Mesendoderm (in vitro differentiated cells): ENCODE measurements around the gene IFI35.
"Not testable (repeated sequence)": the region's sequence is repeated elsewhere in the genome, so short reads cannot be mapped to it uniquely, and the experiment has no call there.

Experiments used
- DNase-seq: peaks from one replicate; pipeline ENCODE4 v3.0.0; 2013
- H2AK5ac ChIP-seq: 2 replicates; pipeline ENCODE4 v1.6.1; 2013; ENCODE audit warnings: low read length, inconsistent platforms
- H2BK120ac ChIP-seq: 2 replicates; pipeline ENCODE4 v1.6.1; 2013; ENCODE audit warnings: low read depth, mild to moderate bottlenecking, low read length, moderate library complexity, mixed read lengths
- H2BK15ac ChIP-seq: replicated peaks from 2 replicates; pipeline ENCODE4 v1.6.1; 2013; ENCODE audit warnings: low read depth, mild to moderate bottlenecking, moderate library complexity
- H2BK5ac ChIP-seq: 2 replicates; pipeline ENCODE4 v1.6.1; 2013; ENCODE audit warnings: low read length, inconsistent platforms
- H3K18ac ChIP-seq: 2 replicates; pipeline ENCODE4 v1.6.1; 2013; ENCODE audit warnings: mild to moderate bottlenecking, low read length, mixed read lengths
- H3K23ac ChIP-seq: one replicate; pipeline ENCODE4 v1.6.1; 2013; ENCODE audit warnings: low read length
- H3K27ac ChIP-seq: 2 replicates; pipeline ENCODE4 v1.5.1; 2013; ENCODE audit warnings: low read depth, mild to moderate bottlenecking, inconsistent platforms, low read length, moderate library complexity
- H3K27me3 ChIP-seq: 2 replicates; pipeline ENCODE4 v1.6.1; 2013; ENCODE audit warnings: low read length, control low read depth, mild to moderate bottlenecking, inconsistent platforms; ENCODE audit not compliant: insufficient read depth, poor library complexity
- H3K36me3 ChIP-seq: 2 replicates; pipeline ENCODE4 v1.6.1; 2013; ENCODE audit warnings: low read length, inconsistent platforms; ENCODE audit not compliant: control insufficient read depth, insufficient read depth
- H3K4ac ChIP-seq: one replicate; pipeline ENCODE4 v1.6.1; 2013; ENCODE audit warnings: low read depth, mild to moderate bottlenecking, low read length, moderate library complexity
- H3K4me1 ChIP-seq: 2 replicates; pipeline ENCODE4 v1.6.1; 2013; ENCODE audit warnings: low read depth, low read length, inconsistent platforms; ENCODE audit not compliant: control insufficient read depth
- H3K4me2 ChIP-seq: 2 replicates; pipeline ENCODE4 v1.6.1; 2013; ENCODE audit warnings: low read length
- H3K4me3 ChIP-seq: 2 replicates; pipeline ENCODE4 v1.5.1; 2013; ENCODE audit warnings: mild to moderate bottlenecking, low read length
- H3K56ac ChIP-seq: one replicate; pipeline ENCODE4 v1.6.1; 2013; ENCODE audit warnings: low read length
- H3K79me1 ChIP-seq: 2 replicates; pipeline ENCODE4 v1.6.1; 2013; ENCODE audit warnings: low read length, inconsistent platforms
- H3K79me2 ChIP-seq: 2 replicates; pipeline ENCODE4 v1.6.1; 2013; ENCODE audit warnings: mild to moderate bottlenecking, low read length; ENCODE audit not compliant: control insufficient read depth, insufficient read depth
- H3K9ac ChIP-seq: 2 replicates; pipeline ENCODE4 v1.6.1; 2013; ENCODE audit warnings: low read length, inconsistent platforms
- H4K5ac ChIP-seq: one replicate; pipeline ENCODE4 v1.6.1; 2013; ENCODE audit warnings: low read length
- H4K8ac ChIP-seq: one replicate; pipeline ENCODE4 v1.6.1; 2013; ENCODE audit warnings: low read depth, mild to moderate bottlenecking, control low read depth, low read length, moderate library complexity
- WGBS: extraction: QIAGEN DNeasy Blood & Tissue Kit; methylation state at CpG from one replicate; pipeline ENCODE4 v1.1.7; 2013; ENCODE audit warnings: low lambda C conversion rate, missing lambda C conversion rate; ENCODE audit not compliant: insufficient coverage; ENCODE audit errors: extremely low coverage; 5-methylcytosine and 5-hydroxymethylcytosine counted together

IFI35 gene

GRCh38 chr17:42973323-42973722, 33.3 kb upstream of the IFI35 start:
- WGBS = no CpG with 5 or more reads among the region's 18 CpGs
- H4K8ac ChIP-seq, H3K56ac ChIP-seq: not testable (repeated sequence)

DNA sequence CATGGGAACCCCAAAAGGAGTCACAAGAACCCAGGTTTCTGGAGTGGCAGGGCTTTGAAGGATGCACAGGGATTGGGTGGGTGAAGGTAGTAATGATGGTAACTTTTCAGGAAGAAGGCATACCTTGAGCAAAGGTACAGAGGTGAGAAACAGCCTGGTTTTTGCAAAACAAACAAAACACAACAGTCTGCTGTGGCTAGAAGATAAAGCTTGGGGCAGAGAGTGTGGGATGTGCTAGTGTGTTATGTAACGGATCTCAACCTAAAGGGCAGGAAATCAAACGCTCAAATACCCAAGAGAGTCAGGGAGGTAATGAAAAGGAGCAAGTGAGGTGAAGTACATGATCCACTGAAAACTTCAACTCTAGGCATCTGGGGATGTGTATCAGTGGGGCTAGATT, 31.3 kb upstream of the IFI35 start:
- Histone ChIP-seq H3K23ac (no peak overlapping the region), H3K79me1 (no peaks in the 10 kb centered on the region), H3K4me3 (no peak overlapping the region), H2BK120ac (no peak overlapping the region), H3K18ac (no peak overlapping the region), H3K4ac (no peak overlapping the region), H4K5ac (no peak overlapping the region), H3K27ac (no peak overlapping the region), H3K27me3 (no peaks in the 10 kb centered on the region), H2AK5ac (no peak overlapping the region), H3K56ac (no peak overlapping the region), H2BK5ac (no peak overlapping the region), H3K36me3 (no peaks in the 10 kb centered on the region), H3K4me2 (no peak overlapping the region), H3K9ac (no peak overlapping the region), H2BK15ac (no peak overlapping the region), H3K4me1 (peaks cover 1% of the 10 kb centered on the region), H3K79me2 (no peaks in the 10 kb centered on the region), H4K8ac (no peak overlapping the region)
- DNase-seq = no peak
- no CpG with 5 or more reads among the region's 2 CpGs for WGBS

More at GRCh38 chr17:42973323-42973722, 33.3 kb upstream of the IFI35 start:
- H3K4me1 ChIP-seq, H3K27ac ChIP-seq, H3K18ac ChIP-seq, H2AK5ac ChIP-seq, H2BK120ac ChIP-seq, H3K36me3 ChIP-seq, H3K9ac ChIP-seq, H3K4me3 ChIP-seq, H3K79me2 ChIP-seq, H4K5ac ChIP-seq, H2BK15ac ChIP-seq, H3K79me1 ChIP-seq, DNase-seq, H3K4me2 ChIP-seq, H3K23ac ChIP-seq, H2BK5ac ChIP-seq, H3K27me3 ChIP-seq, H3K4ac ChIP-seq: not testable (repeated sequence)

- not testable (repeated sequence) for H3K56ac ChIP-seq, H4K5ac ChIP-seq
- WGBS = no CpG with 5 or more reads among the region's 16 CpGs
Measured at GRCh38 chr17:42975701-42976100, 30.9 kb upstream of the IFI35 start.

DNA sequence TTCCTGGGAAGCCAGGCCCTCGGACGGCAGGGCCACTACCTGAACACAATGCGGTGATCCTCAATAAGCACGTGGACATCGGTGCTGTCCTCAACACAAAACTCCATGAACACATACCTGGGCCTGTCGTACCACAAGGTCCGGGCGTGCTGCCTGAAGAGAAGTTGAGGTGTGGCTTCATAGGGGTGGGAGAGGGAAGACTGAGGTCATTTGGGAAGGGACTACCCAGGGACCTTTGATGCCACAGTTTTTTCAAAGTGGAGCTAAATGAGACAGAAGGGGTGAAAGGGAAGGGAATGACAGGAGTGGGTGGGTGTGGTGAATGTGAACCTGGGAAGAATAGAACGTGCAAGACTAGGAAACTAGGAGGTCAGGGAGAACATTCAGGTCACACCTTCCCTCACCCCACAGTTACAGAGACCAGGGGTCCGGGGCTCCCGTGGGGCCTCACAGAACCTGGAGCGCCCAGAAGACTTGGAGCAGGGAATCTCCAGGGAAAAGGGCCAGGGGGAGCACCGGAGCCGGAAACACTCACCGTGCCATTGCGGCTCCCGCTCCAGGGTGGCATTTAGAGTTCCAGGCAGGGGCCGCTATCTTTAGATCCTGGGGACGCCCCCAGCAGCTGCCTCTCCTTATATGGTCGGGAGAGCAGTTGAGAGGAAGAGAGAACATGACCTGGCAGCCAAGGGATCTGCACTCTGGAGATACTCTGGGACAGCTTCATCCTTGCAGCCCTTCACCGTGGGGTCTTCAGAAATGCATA, 26.9 kb upstream of the IFI35 start, which contains the start of gene PTGES3L:
TSS of gene PTGES3L (minus strand) at position 570 of the 763 bp plus-strand sequence. CDS start at position 543, 27 bp downstream.
- no peaks in the 10 kb centered on the region for H3K27me3 ChIP-seq
- no CpG with 5 or more reads among the region's 21 CpGs for WGBS
- H4K8ac ChIP-seq = no peak within 1 kb of the TSS
- H3K56ac ChIP-seq = peak within 1 kb of the TSS; percentile 98
- peaks cover 5% of the 10 kb centered on the region for H3K79me2 ChIP-seq
- H3K4ac ChIP-seq = no peak within 1 kb of the TSS
- peak within 1 kb of the TSS; percentile 90 for H3K9ac ChIP-seq
- DNase-seq = peak; percentile 93
- no peak within 1 kb of the TSS for H2BK15ac ChIP-seq
- H3K4me2 ChIP-seq = peak within 1 kb of the TSS; percentile 100
- H3K27ac ChIP-seq = peak within 1 kb of the TSS; percentile 82
- H2AK5ac ChIP-seq = no peak within 1 kb of the TSS
- peaks cover 1% of the 10 kb centered on the region for H3K4me1 ChIP-seq
- H3K36me3 ChIP-seq = no peaks in the 10 kb centered on the region
- H3K23ac ChIP-seq = peak within 1 kb of the TSS; percentile 24
- H3K4me3 ChIP-seq = peak within 1 kb of the TSS; percentile 81
- H2BK5ac ChIP-seq = peak within 1 kb of the TSS; percentile 61
- H3K79me1 ChIP-seq = peaks cover 5% of the 10 kb centered on the region
- peak within 1 kb of the TSS; percentile 34 for H3K18ac ChIP-seq
- no peak within 1 kb of the TSS for H4K5ac ChIP-seq
- no peak within 1 kb of the TSS for H2BK120ac ChIP-seq

More at GRCh38 chr17:42975701-42976100, 30.9 kb upstream of the IFI35 start:
- H3K4ac ChIP-seq, H2AK5ac ChIP-seq, H3K27ac ChIP-seq, H3K36me3 ChIP-seq, H3K27me3 ChIP-seq, H2BK15ac ChIP-seq, H2BK5ac ChIP-seq, H3K79me2 ChIP-seq, H3K18ac ChIP-seq, H3K23ac ChIP-seq, H3K4me2 ChIP-seq, H3K79me1 ChIP-seq, H3K9ac ChIP-seq, H3K4me1 ChIP-seq, DNase-seq, H3K4me3 ChIP-seq, H4K8ac ChIP-seq, H2BK120ac ChIP-seq: not testable (repeated sequence)

- Histone ChIP-seq H3K4ac (no peak within 1 kb of the TSS), H3K56ac (peak within 1 kb of the TSS; percentile 98), H4K8ac (no peak within 1 kb of the TSS), H2BK5ac (peak within 1 kb of the TSS; percentile 61), H4K5ac (no peak within 1 kb of the TSS), H3K27ac (peak within 1 kb of the TSS; percentile 82), H3K18ac (peak within 1 kb of the TSS; percentile 34), H3K79me1 (peaks cover 5% of the 10 kb centered on the region), H2AK5ac (no peak within 1 kb of the TSS), H3K79me2 (peaks cover 5% of the 10 kb centered on the region), H2BK15ac (no peak within 1 kb of the TSS), H3K4me2 (peak within 1 kb of the TSS; percentile 100), H3K36me3 (no peaks in the 10 kb centered on the region), H3K23ac (peak within 1 kb of the TSS; percentile 24), H2BK120ac (no peak within 1 kb of the TSS), H3K27me3 (no peaks in the 10 kb centered on the region), H3K4me3 (peak within 1 kb of the TSS; percentile 81), H3K4me1 (peaks cover 1% of the 10 kb centered on the region), H3K9ac (peak within 1 kb of the TSS; percentile 90)
- WGBS = no CpG with 5 or more reads among the region's 39 CpGs
- DNase-seq = peak; percentile 92
Measured at GRCh38 chr17:42980274-42980765, 26.3 kb upstream of the IFI35 start, which contains the start of gene RUNDC1. Gene RUNDC1 (plus strand): TSS chr17:42980565. CDS start chr17:42980577, 12 bp downstream.
